MM.1S (cell line): ENCODE results near the gene ANKRD9.

ENCODE experiments used
- DNase-seq: peaks from one replicate; pipeline ENCODE4 v3.0.0-alpha.2; 2015
- H2AFZ ChIP-seq: fragments of 300-600 bp; sonication (generic); 2 replicates; pipeline ENCODE4 v1.6.0; 2016; ENCODE audit warnings: antibody characterized with exemption, low read length
- H3F3A ChIP-seq: fragments of 300-600 bp; sonication (generic); 2 replicates; pipeline ENCODE4 v1.6.1; 2016; ENCODE audit warnings: mild to moderate bottlenecking, antibody characterized with exemption, low read length, moderate library complexity, mixed read lengths; ENCODE audit not compliant: insufficient read depth
- H3K27ac ChIP-seq: fragments of 300-600 bp; sonication (generic); 2 replicates; pipeline ENCODE4 v1.5.1; 2016; ENCODE audit warnings: mild to moderate bottlenecking, low read length
- H3K27me3 ChIP-seq: fragments of 300-600 bp; sonication (generic); replicated peaks from 2 replicates; pipeline ENCODE4 v1.6.0; 2016; ENCODE audit warnings: low read length; ENCODE audit not compliant: insufficient read depth
- H3K36me3 ChIP-seq: fragments of 300-600 bp; sonication (generic); replicated peaks from 2 replicates; pipeline ENCODE4 v1.6.1; 2016; ENCODE audit warnings: mild to moderate bottlenecking, low read length, mixed read lengths; ENCODE audit not compliant: insufficient read depth
- H3K4me1 ChIP-seq: fragments of 300-600 bp; sonication (generic); 2 replicates; pipeline ENCODE4 v1.6.1; 2016; ENCODE audit warnings: low read length, mixed read lengths
- H3K4me2 ChIP-seq: fragments of 300-600 bp; sonication (generic); 2 replicates; pipeline ENCODE4 v1.6.0; 2016; ENCODE audit warnings: low read depth, low read length
- H3K4me3 ChIP-seq: fragments of 300-600 bp; sonication (generic); 2 replicates; pipeline ENCODE4 v1.5.1; 2016; ENCODE audit warnings: low read length, mixed read lengths
- H3K79me2 ChIP-seq: fragments of 300-600 bp; sonication (generic); 2 replicates; pipeline ENCODE4 v1.6.1; 2016; ENCODE audit warnings: mixed run types, low read length, mixed read lengths
- H3K9ac ChIP-seq: fragments of 300-600 bp; sonication (generic); 2 replicates; pipeline ENCODE4 v1.6.1; 2016; ENCODE audit warnings: low read length, mixed read lengths
- H3K9me2 ChIP-seq: fragments of 300-600 bp; sonication (generic); replicated peaks from 2 replicates; pipeline ENCODE4 v1.6.1; 2016; ENCODE audit warnings: mild to moderate bottlenecking, low read length, mixed read lengths; ENCODE audit not compliant: insufficient read depth
- H3K9me3 ChIP-seq: fragments of 300-600 bp; sonication (generic); replicated peaks from 2 replicates; pipeline ENCODE4 v1.6.1; 2016; ENCODE audit warnings: mild to moderate bottlenecking, low read length, mixed read lengths; ENCODE audit not compliant: insufficient read depth
- H4K20me1 ChIP-seq: fragments of 300-600 bp; sonication (generic); 2 replicates; pipeline ENCODE4 v1.6.1; 2016; ENCODE audit warnings: mild to moderate bottlenecking, low read length, moderate library complexity, mixed read lengths; ENCODE audit not compliant: insufficient read depth
- CTCF ChIP-seq: fragments of 300-600 bp; sonication (generic); IDR thresholded peaks from 2 replicates; pipeline ENCODE4 v1.5.1; 2016; ENCODE audit warnings: antibody characterized with exemption, low read length, mixed read lengths
- EZH2 ChIP-seq: fragments of 300-600 bp; sonication (generic); optimal IDR thresholded peaks from 2 replicates; pipeline ENCODE3; 2017; ENCODE audit warnings: low read depth, mild to moderate bottlenecking, antibody characterized with exemption, low read length, mixed read lengths
- EZH2phosphoT487 ChIP-seq: fragments of 300-600 bp; sonication (generic); IDR thresholded peaks from 2 replicates; pipeline ENCODE4 v1.6.1; 2018; ENCODE audit warnings: antibody characterized with exemption, low read length

ANKRD9 gene

DNA sequence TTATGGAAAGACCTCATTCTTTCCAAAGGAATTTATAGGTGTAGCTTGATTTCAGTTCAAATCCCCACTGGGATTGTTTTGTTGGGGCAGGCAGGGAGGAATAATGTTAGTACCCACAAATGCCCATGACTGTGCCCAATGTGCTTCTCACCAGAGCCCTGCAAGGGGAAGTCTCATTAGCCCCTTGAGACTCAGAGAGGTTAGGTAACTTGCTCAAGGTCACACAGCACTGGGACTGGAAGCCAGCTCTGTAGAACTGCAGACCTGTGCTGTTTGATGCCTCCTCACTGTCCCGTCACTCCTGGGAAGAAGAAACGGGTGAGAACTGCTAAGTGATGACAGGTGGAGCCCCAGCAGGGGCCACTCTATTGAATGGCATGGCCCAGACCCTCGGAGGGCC, 8.9 kb downstream of the ANKRD9 start:
- H3K9me3 ChIP-seq = no peaks in the 10 kb centered on the region
- no peak overlapping the region for H3K27ac ChIP-seq
- no peaks in the 10 kb centered on the region for H3F3A ChIP-seq
- H4K20me1 ChIP-seq = no peaks in the 10 kb centered on the region
- TF ChIP-seq EZH2 = no peak
- TF ChIP-seq CTCF = no peak
- TF ChIP-seq EZH2phosphoT487 = no peak
- H2AFZ ChIP-seq = no peak overlapping the region
- H3K4me3 ChIP-seq = no peak overlapping the region
- H3K79me2 ChIP-seq = no peaks in the 10 kb centered on the region
- H3K27me3 ChIP-seq = no peaks in the 10 kb centered on the region
- H3K4me1 ChIP-seq = no peaks in the 10 kb centered on the region
- H3K9me2 ChIP-seq = no peaks in the 10 kb centered on the region
- no peak for DNase-seq
- no peak overlapping the region for H3K4me2 ChIP-seq
- no peaks in the 10 kb centered on the region for H3K36me3 ChIP-seq
- H3K9ac ChIP-seq = no peak overlapping the region

- Histone ChIP-seq H3K9ac (no peak overlapping the region), H3K4me1 (no peaks in the 10 kb centered on the region), H3K27ac (no peak overlapping the region), H3K9me2 (no peaks in the 10 kb centered on the region), H2AFZ (no peak overlapping the region), H3K36me3 (no peaks in the 10 kb centered on the region), H3K4me2 (no peak overlapping the region), H3K79me2 (no peaks in the 10 kb centered on the region), H3K9me3 (no peaks in the 10 kb centered on the region), H3K27me3 (no peaks in the 10 kb centered on the region), H4K20me1 (no peaks in the 10 kb centered on the region), H3K4me3 (no peak overlapping the region), H3F3A (no peaks in the 10 kb centered on the region)
- no peak for DNase-seq
- TF ChIP-seq EZH2phosphoT487 (no peak), EZH2 (no peak), CTCF (no peak)
Measured at GRCh38 chr14:102500158-102500662, 9.4 kb downstream of the ANKRD9 start.

DNA sequence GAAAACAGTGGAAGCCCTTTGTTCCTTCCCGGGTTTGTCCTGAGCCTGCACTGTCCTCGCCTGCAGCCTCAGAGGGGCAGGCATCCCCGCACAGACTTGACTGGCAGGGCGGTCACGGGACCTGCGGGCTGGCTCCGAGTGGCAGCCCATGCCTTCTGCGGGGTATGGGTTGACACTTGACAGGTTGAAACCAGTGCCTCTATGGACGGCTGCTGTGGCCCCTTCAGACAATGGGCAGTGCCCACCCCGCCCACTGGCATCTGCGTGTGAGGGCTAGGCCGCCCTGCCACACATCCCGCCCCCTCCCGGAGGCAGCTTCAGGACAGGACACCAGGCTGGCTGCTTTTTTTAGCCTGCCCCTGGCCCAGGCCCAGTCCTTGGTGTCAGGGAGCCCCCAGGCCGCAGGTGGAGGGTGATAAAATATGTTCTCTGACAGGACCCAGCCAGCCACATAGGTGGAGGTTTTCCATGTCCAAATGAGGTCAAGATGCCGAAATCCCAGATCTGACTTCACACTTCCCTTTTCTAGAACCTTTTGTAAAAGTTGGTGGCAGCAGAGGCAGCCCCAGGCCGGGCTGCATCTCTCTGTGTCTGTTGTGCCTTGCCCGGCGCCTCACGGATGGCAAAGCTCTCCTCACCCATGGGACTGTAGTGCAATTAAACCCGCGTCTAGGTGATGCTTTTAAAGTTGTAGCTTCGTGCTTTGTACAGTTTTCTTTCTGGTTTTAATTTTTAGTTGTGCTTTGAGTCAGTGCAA, 10.0 kb downstream of the ANKRD9 start:
- TF ChIP-seq EZH2phosphoT487 (no peak), EZH2 (no peak), CTCF (no peak)
- Histone ChIP-seq H3K9me3 (no peaks in the 10 kb centered on the region), H3K27me3 (no peaks in the 10 kb centered on the region), H4K20me1 (no peaks in the 10 kb centered on the region), H2AFZ (no peak overlapping the region), H3K4me1 (no peaks in the 10 kb centered on the region), H3K4me3 (no peak overlapping the region), H3K4me2 (no peak overlapping the region), H3K27ac (no peak overlapping the region), H3K36me3 (no peaks in the 10 kb centered on the region), H3K9ac (no peak overlapping the region), H3F3A (no peaks in the 10 kb centered on the region), H3K79me2 (no peaks in the 10 kb centered on the region), H3K9me2 (no peaks in the 10 kb centered on the region)
- no peak for DNase-seq
